GM19240 (cell line): Measurements from ENCODE around the gene MDK.

Experiments
- DNase-seq: peaks from one replicate; pipeline ENCODE4 v3.0.0; 2011; ENCODE audit warnings: low spot score; ENCODE audit not compliant: insufficient read length

The MDK gene

GRCh38 chr11:46381048-46381818 is at the start of gene MDK:
Gene MDK, plus strand, starts transcription at chr11:46381669. Its CDS starts 389 bp downstream, at chr11:46382058.
- no peak for DNase-seq

GRCh38 chr11:46332093-46332567 is 49.3 kb upstream of the MDK start:
- no peak for DNase-seq

- DNase-seq, result no peak
Measured at GRCh38 chr11:46332568-46333393, 48.7 kb upstream of the MDK start.

- no peak for DNase-seq
Measured at GRCh38 chr11:46333394-46333947, 48.0 kb upstream of the MDK start.

- no peak for DNase-seq
Measured at GRCh38 chr11:46334211-46334610, 47.3 kb upstream of the MDK start.

- no peak for DNase-seq
Measured at GRCh38 chr11:46335271-46335670, 46.2 kb upstream of the MDK start.

GRCh38 chr11:46335890-46336562 is 45.4 kb upstream of the MDK start:
- no peak for DNase-seq

GRCh38 chr11:46336563-46337180 is 44.8 kb upstream of the MDK start:
- DNase-seq, result no peak

- DNase-seq, result no peak
Measured at GRCh38 chr11:46337626-46338345, 43.7 kb upstream of the MDK start.

GRCh38 chr11:46338636-46338987 is 42.9 kb upstream of the MDK start:
- no peak for DNase-seq

- DNase-seq, result no peak
Measured at GRCh38 chr11:46338988-46339666, 42.3 kb upstream of the MDK start.

GRCh38 chr11:46339816-46340215 is 41.7 kb upstream of the MDK start:
- no peak for DNase-seq

GRCh38 chr11:46341454-46341853 is 40.0 kb upstream of the MDK start:
- no peak for DNase-seq

- DNase-seq, result no peak
Measured at GRCh38 chr11:46342239-46342638, 39.2 kb upstream of the MDK start.

GRCh38 chr11:46343520-46343919 is 37.9 kb upstream of the MDK start:
- DNase-seq, result no peak

- DNase-seq, result no peak
Measured at GRCh38 chr11:46345131-46345597, 36.3 kb upstream of the MDK start.

GRCh38 chr11:46345881-46346484 is 35.5 kb upstream of the MDK start:
- no peak for DNase-seq

- peak; percentile 87 for DNase-seq
Measured at GRCh38 chr11:46346886-46347636, 34.4 kb upstream of the MDK start, which contains the start of gene DGKZ. Gene DGKZ, plus strand, starts transcription at chr11:46347463. Its CDS starts 197 bp downstream, at chr11:46347660.
